Pancreas (tissue), 10 donors: Measurements from ENCODE around the gene POLN. TPM values are rescaled to one million over a fixed set of nuclear protein-coding genes. Genes with fewer than 3 reads are reported as not detected.

Source experiments
- ATAC-seq, 4 donors: fragments of 200-7000 bp; cut with Tn5 transposase; one replicate each; pipeline versions ENCODE4 v1.8.0 to v1.9.1; 2020; ENCODE audit warnings: mild to moderate bottlenecking in 4 of 4, moderate library complexity in 4 of 4
- DNase-seq, 6 donors: peaks; one replicate each; pipeline ENCODE4 v3.0.0-alpha.2; 2020
- FAIRE-seq: peaks from 2 replicates; lab custom pipeline; 2012; peaks lifted over from hg19 to GRCh38; lab: Jason Lieb, UNC
- H3K27ac ChIP-seq, 4 donors: fragments of 200-600 bp; sonication (generic); 1 replicate in 3 of 4; 2 replicates in 1 of 4; pipeline versions ENCODE4 v1.5.0 to v1.8.0; 2020
- H3K27me3 ChIP-seq, 4 donors: fragments of 200-600 bp; one replicate each; pipeline ENCODE4 v1.8.0; 2021
- H3K36me3 ChIP-seq, 3 donors: fragments of 200-600 bp; sonication (generic) in 1 of 3; one replicate each; pipeline versions ENCODE4 v1.5.0 to v1.8.0; 2020 to 2021
- H3K4me1 ChIP-seq, 3 donors: fragments of 200-600 bp; one replicate each; pipeline ENCODE4 v1.8.0; 2021
- H3K4me3 ChIP-seq, 4 donors: fragments of 200-600 bp; sonication (generic) in 2 of 4; one replicate each; pipeline versions ENCODE4 v1.5.0 to v1.8.0; 2020 to 2021
- H3K9me3 ChIP-seq, 4 donors: fragments of 200-600 bp; one replicate each; pipeline ENCODE4 v1.8.0; 2021
- CTCF ChIP-seq, 4 donors: fragments of 200-600 bp; sonication (generic) in 3 of 4; IDR thresholded peaks; one replicate each; pipeline versions ENCODE4 v1.5.0 to v1.8.0; 2021; ENCODE audit warnings: antibody characterized with exemption in 4 of 4
- WGBS, 2 donors: extraction: QIAGEN DNeasy Blood & Tissue Kit; methylation state at CpG; one replicate each; pipeline ENCODE4 v1.1.7; 2013; 5-methylcytosine and 5-hydroxymethylcytosine counted together
- intact Hi-C, 3 donors: fragments of 100-400 bp; cut with DNase I; formaldehyde crosslinking; loops; one replicate each; pipeline versions ENCODE4 v1.11.1 to v1.14.2; 2022
- polyA plus RNA-seq, 2 donors: library from polyadenylated mRNA; stranded (reverse); fragments of 200-250 nt; gene quantifications; one replicate each; pipeline ENCODE4 v1.2.3, GENCODE V29; 2013
- total RNA-seq, 6 donors: library from RNA; stranded (reverse); fragmentation: NEBNext Ultra II Directional in 4 of 6; extraction: Animal tissue kit (Norgen Biotek cat#: 25700) in 4 of 6; gene quantifications; one replicate each; pipeline versions ENCODE4 v1.2.1 to v1.2.4, GENCODE V29; 2021 to 2023
- donor health status: healthy with polysubstance abuse.
- donor health status: DM: no; HTN: no; CAD: no; lungs with moderate emphysema.
- donor health status: DM: no; HTN: no; CAD: no.
- donor health status: control.
- donor health status: control.
- donor health status: Bipolar disorder and iron deficiency.
- donor health status: DM: yes; HTN: yes; CAD: no.
- donor health status: DM: no; HTN: no; CAD: no.
- donor health status: DM: no; HTN: no; CAD: no.
- donor health status: DM: yes; HTN: yes; CAD: no.

POLN gene
- total and polyA plus RNA-seq, 8 donors = 0.95 to 3.6 (median 1.9) TPM

GRCh38 chr4:2177443-2178093 is 64.4 kb downstream of the POLN start:
- no peak overlapping the region for H3K4me3 ChIP-seq
- FAIRE-seq (no peak), ATAC-seq (no peak), DNase-seq (no peak)
- H3K36me3 ChIP-seq = no peaks in the 10 kb centered on the region
- no peaks in the 10 kb centered on the region for H3K27me3 ChIP-seq
- WGBS, 2 donors = 79 to 87% methylated on average over 4 of the region's 4 CpGs
- no peak overlapping the region for H3K27ac ChIP-seq
- H3K4me1 ChIP-seq = no peaks in the 10 kb centered on the region
- intact Hi-C loops = no loop called here
- TF ChIP-seq CTCF (IDR thresholded peaks at IDR 0.05) = no peak
- H3K9me3 ChIP-seq = no peaks in the 10 kb centered on the region

GRCh38 chr4:2175990-2176698 is 65.8 kb downstream of the POLN start:
- H3K9me3 ChIP-seq = no peaks in the 10 kb centered on the region
- ATAC-seq = no peak
- H3K27me3 ChIP-seq = no peaks in the 10 kb centered on the region
- 85 to 89% methylated on average over 9 of the region's 9 CpGs for WGBS, 2 donors
- no peak for DNase-seq
- FAIRE-seq = no peak
- no peak overlapping the region for H3K4me3 ChIP-seq
- H3K36me3 ChIP-seq = no peaks in the 10 kb centered on the region
- H3K4me1 ChIP-seq = no peaks in the 10 kb centered on the region
- no peak for TF ChIP-seq CTCF (IDR thresholded peaks at IDR 0.05)
- intact Hi-C loops = no loop called here
- H3K27ac ChIP-seq = no peak overlapping the region

GRCh38 chr4:2174061-2174460 is 67.9 kb downstream of the POLN start:
- no peak for TF ChIP-seq CTCF (IDR thresholded peaks at IDR 0.05)
- 95 to 96% methylated on average over 6 of the region's 6 CpGs for WGBS, 2 donors
- intact Hi-C loops = no loop called here
- FAIRE-seq = no peak
- Histone ChIP-seq H3K9me3 (no peaks in the 10 kb centered on the region), H3K36me3 (no peaks in the 10 kb centered on the region), H3K27ac (no peak overlapping the region), H3K27me3 (no peaks in the 10 kb centered on the region), H3K4me1 (peaks cover 0 to under 1% (median 0%) of the 10 kb centered on the region in 3 donors), H3K4me3 (no peak overlapping the region)
- DNase-seq = no peak
- no peak for ATAC-seq

GRCh38 chr4:2172627-2173231 is 69.2 kb downstream of the POLN start:
- no peak for DNase-seq
- no peak for ATAC-seq
- Histone ChIP-seq H3K27ac (no peak overlapping the region), H3K4me3 (no peak overlapping the region), H3K27me3 (no peaks in the 10 kb centered on the region), H3K9me3 (no peaks in the 10 kb centered on the region), H3K4me1 (peaks cover 0 to 10% (median 9%) of the 10 kb centered on the region in 3 donors), H3K36me3 (no peaks in the 10 kb centered on the region)
- WGBS, 2 donors = 46 to 67% methylated on average over 8 of the region's 8 CpGs
- intact Hi-C loops = no loop called here
- FAIRE-seq = no peak
- no peak for TF ChIP-seq CTCF (IDR thresholded peaks at IDR 0.05)
